EL (cell line): ENCODE data around the gene SETD7.

ENCODE experiments used
- DNase-seq: peaks from one replicate; pipeline ENCODE4 v3.0.0-alpha.2; 2016

The SETD7 gene

GRCh38 chr4:139556071-139556723 is at the start of gene SETD7:
Gene SETD7, minus strand, starts transcription at chr4:139556219. Its CDS starts 82 bp downstream, at chr4:139556137.
- DNase-seq: peak; percentile 82

- DNase-seq: no peak
Measured at GRCh38 chr4:139605516-139605915, 49.5 kb upstream of the SETD7 start.

GRCh38 chr4:139603576-139604410 is 47.8 kb upstream of the SETD7 start:
- peak; percentile 67 for DNase-seq

- DNase-seq: no peak
Measured at GRCh38 chr4:139602776-139603360, 46.8 kb upstream of the SETD7 start.

GRCh38 chr4:139600662-139601061 is 44.6 kb upstream of the SETD7 start:
- DNase-seq: no peak

GRCh38 chr4:139599594-139600374 is 43.8 kb upstream of the SETD7 start:
- peak; percentile 87 for DNase-seq

GRCh38 chr4:139599076-139599475 is 43.1 kb upstream of the SETD7 start:
- DNase-seq: no peak

- DNase-seq: no peak
Measured at GRCh38 chr4:139596684-139597279, 40.8 kb upstream of the SETD7 start.

- DNase-seq: peak; percentile 84
Measured at GRCh38 chr4:139596034-139596683, 40.1 kb upstream of the SETD7 start.

- DNase-seq: no peak
Measured at GRCh38 chr4:139594591-139595185, 38.7 kb upstream of the SETD7 start.

GRCh38 chr4:139593091-139593564 is 37.1 kb upstream of the SETD7 start:
- peak; percentile 87 for DNase-seq

- DNase-seq: no peak
Measured at GRCh38 chr4:139589336-139590018, 33.5 kb upstream of the SETD7 start.

GRCh38 chr4:139587446-139587845 is 31.4 kb upstream of the SETD7 start:
- no peak for DNase-seq

GRCh38 chr4:139585473-139585872 is 29.5 kb upstream of the SETD7 start:
- no peak for DNase-seq

GRCh38 chr4:139584784-139585183 is 28.8 kb upstream of the SETD7 start:
- peak; percentile 59 for DNase-seq

- DNase-seq: no peak
Measured at GRCh38 chr4:139584013-139584412, 28.0 kb upstream of the SETD7 start.

- no peak for DNase-seq
Measured at GRCh38 chr4:139582044-139582443, 26.0 kb upstream of the SETD7 start.

- DNase-seq: no peak
Measured at GRCh38 chr4:139581096-139581495, 25.1 kb upstream of the SETD7 start.

GRCh38 chr4:139576219-139576618 is 20.2 kb upstream of the SETD7 start:
- peak; percentile 65 for DNase-seq

GRCh38 chr4:139575072-139575471 is 19.1 kb upstream of the SETD7 start:
- no peak for DNase-seq

GRCh38 chr4:139574641-139575040 is 18.6 kb upstream of the SETD7 start:
- DNase-seq: no peak
